LHCN-M2 (cell line): ENCODE data around the gene APLP2. TPM values are rescaled to one million over a fixed set of nuclear protein-coding genes. Genes with fewer than 3 reads are reported as not detected.
A peak's percentile ranks its signal among the peaks of the same experiment; 100 is the strongest.
"Not testable (repeated sequence)": the region's sequence is repeated elsewhere in the genome, so short reads cannot be mapped to it uniquely, and the experiment has no call there.

ENCODE experiments used
- DNase-seq: peaks from one replicate; pipeline ENCODE4 v3.0.0-alpha.2; 2012; ENCODE audit warnings: low read depth
- polyA plus RNA-seq: library from polyadenylated mRNA; unstranded; fragments of >200 nt; gene quantifications from one replicate; pipeline ENCODE4 v1.2.1, GENCODE V29; 2012; ENCODE audit warnings: missing spikeins
- total RNA-seq: library from RNA; depleted of rRNA; stranded (reverse); fragments of >200 nt; gene quantifications from 2 replicates; pipeline ENCODE4 v1.2.3, GENCODE V29; 2014; rRNA removed

Gene APLP2
- 220 and 259 TPM in 2 replicates for total RNA-seq
- polyA plus RNA-seq = 199 TPM

GRCh38 chr11:130069659-130070108 lies at the start of gene APLP2:
Gene APLP2 (plus strand): TSS chr11:130069894. CDS start chr11:130069978, 84 bp downstream.
- DNase-seq = peak; percentile 97

- no peak for DNase-seq
Measured at GRCh38 chr11:130020323-130020722, 49.4 kb upstream of the APLP2 start.

- DNase-seq = not testable (repeated sequence)
Measured at GRCh38 chr11:130021606-130022005, 48.1 kb upstream of the APLP2 start.

GRCh38 chr11:130022799-130023198 lies 46.9 kb upstream of the APLP2 start:
- DNase-seq = no peak

- peak; percentile 80 for DNase-seq
Measured at GRCh38 chr11:130023204-130023603, 46.5 kb upstream of the APLP2 start.

- DNase-seq = no peak
Measured at GRCh38 chr11:130024361-130024760, 45.3 kb upstream of the APLP2 start.

- DNase-seq = no peak
Measured at GRCh38 chr11:130025371-130025770, 44.3 kb upstream of the APLP2 start.

- no peak for DNase-seq
Measured at GRCh38 chr11:130029137-130029536, 40.6 kb upstream of the APLP2 start.

- no peak for DNase-seq
Measured at GRCh38 chr11:130031056-130031455, 38.6 kb upstream of the APLP2 start.

GRCh38 chr11:130031945-130032344 lies 37.7 kb upstream of the APLP2 start:
- DNase-seq = no peak

GRCh38 chr11:130032931-130033330 lies 36.8 kb upstream of the APLP2 start:
- DNase-seq = no peak

- DNase-seq = no peak
Measured at GRCh38 chr11:130034236-130034635, 35.5 kb upstream of the APLP2 start.

GRCh38 chr11:130037058-130037457 lies 32.6 kb upstream of the APLP2 start:
- peak; percentile 84 for DNase-seq

GRCh38 chr11:130037881-130038585 lies 31.7 kb upstream of the APLP2 start:
- peak; percentile 37 for DNase-seq

- DNase-seq = no peak
Measured at GRCh38 chr11:130040281-130040940, 29.3 kb upstream of the APLP2 start.

GRCh38 chr11:130042093-130042591 lies 27.6 kb upstream of the APLP2 start:
- peak; percentile 79 for DNase-seq

GRCh38 chr11:130043575-130043974 lies 26.1 kb upstream of the APLP2 start:
- no peak for DNase-seq

- DNase-seq = no peak
Measured at GRCh38 chr11:130047141-130047540, 22.6 kb upstream of the APLP2 start.

- DNase-seq = no peak
Measured at GRCh38 chr11:130049328-130049771, 20.3 kb upstream of the APLP2 start.

- no peak for DNase-seq
Measured at GRCh38 chr11:130050257-130050656, 19.4 kb upstream of the APLP2 start.

GRCh38 chr11:130051082-130051481 lies 18.6 kb upstream of the APLP2 start:
- no peak for DNase-seq

- no peak for DNase-seq
Measured at GRCh38 chr11:130052567-130052966, 17.1 kb upstream of the APLP2 start.

- DNase-seq = no peak
Measured at GRCh38 chr11:130054966-130055365, 14.7 kb upstream of the APLP2 start.
